ENCODE results near the gene ZNF341. TPM values are rescaled to one million over a fixed set of nuclear protein-coding genes. Genes with fewer than 3 reads are reported as not detected.
"Not testable (repeated sequence)": the region's sequence is repeated elsewhere in the genome, so short reads cannot be mapped to it uniquely, and the experiment has no call there.

Gene ZNF341
- total RNA-seq, 1 donor from 2014 or later, result 2.8 TPM

- DNase-seq (ENCODE audit: low spot score), result no peak
- Mint-ChIP-seq H3K9me3 (ENCODE audit: low read depth) (no peaks in the 10 kb centered on the region), H3K27ac (ENCODE audit: unreplicated experiment) (no peak overlapping the region), H3K27me3 (ENCODE audit: low read depth) (no peaks in the 10 kb centered on the region), H3K4me1 (ENCODE audit: low read depth) (peaks cover 3% of the 10 kb centered on the region), H3K36me3 (ENCODE audit: low read depth) (peaks cover 12% of the 10 kb centered on the region), H3K4me3 (ENCODE audit: unreplicated experiment) (no peak overlapping the region)
- no peak for TF ChIP-seq CTCF (IDR thresholded peaks at IDR 0.05)
Measured at GRCh38 chr20:33744773-33745385, 13.1 kb downstream of the ZNF341 start.

GRCh38 chr20:33746325-33746998 is 14.7 kb downstream of the ZNF341 start:
- H3K9me3 Mint-ChIP-seq (ENCODE audit: low read depth), result no peaks in the 10 kb centered on the region
- TF ChIP-seq CTCF (IDR thresholded peaks at IDR 0.05), result no peak
- H3K36me3 Mint-ChIP-seq (ENCODE audit: low read depth), result peaks cover 14% of the 10 kb centered on the region
- H3K27me3 Mint-ChIP-seq (ENCODE audit: low read depth), result no peaks in the 10 kb centered on the region
- no peak overlapping the region for H3K4me3 Mint-ChIP-seq (ENCODE audit: unreplicated experiment)
- no peak overlapping the region for H3K27ac Mint-ChIP-seq (ENCODE audit: unreplicated experiment)
- DNase-seq (ENCODE audit: low spot score), result no peak
- peaks cover 3% of the 10 kb centered on the region for H3K4me1 Mint-ChIP-seq (ENCODE audit: low read depth)

GRCh38 chr20:33751775-33752174 is 20.0 kb downstream of the ZNF341 start:
- H3K27ac Mint-ChIP-seq (ENCODE audit: unreplicated experiment), result no peak overlapping the region
- TF ChIP-seq CTCF (IDR thresholded peaks at IDR 0.05), result no peak
- H3K4me3 Mint-ChIP-seq (ENCODE audit: unreplicated experiment), result no peak overlapping the region
- H3K36me3 Mint-ChIP-seq (ENCODE audit: low read depth), result peaks cover 20% of the 10 kb centered on the region
- no peaks in the 10 kb centered on the region for H3K27me3 Mint-ChIP-seq (ENCODE audit: low read depth)
- no peaks in the 10 kb centered on the region for H3K4me1 Mint-ChIP-seq (ENCODE audit: low read depth)
- peaks cover 2% of the 10 kb centered on the region for H3K9me3 Mint-ChIP-seq (ENCODE audit: low read depth)
- DNase-seq (ENCODE audit: low spot score), result no peak

- no peak for TF ChIP-seq CTCF (IDR thresholded peaks at IDR 0.05)
- Mint-ChIP-seq H3K4me3 (ENCODE audit: unreplicated experiment) (no peak overlapping the region), H3K9me3 (ENCODE audit: low read depth) (peaks cover 11% of the 10 kb centered on the region), H3K27me3 (ENCODE audit: low read depth) (no peaks in the 10 kb centered on the region), H3K27ac (ENCODE audit: unreplicated experiment) (no peak overlapping the region), H3K36me3 (ENCODE audit: low read depth) (peaks cover 29% of the 10 kb centered on the region), H3K4me1 (ENCODE audit: low read depth) (no peaks in the 10 kb centered on the region)
- no peak for DNase-seq (ENCODE audit: low spot score)
Measured at GRCh38 chr20:33753143-33753542, 21.3 kb downstream of the ZNF341 start.

GRCh38 chr20:33753763-33754162 is 22.0 kb downstream of the ZNF341 start:
- H3K27ac Mint-ChIP-seq (ENCODE audit: unreplicated experiment), result no peak overlapping the region
- no peaks in the 10 kb centered on the region for H3K4me1 Mint-ChIP-seq (ENCODE audit: low read depth)
- no peaks in the 10 kb centered on the region for H3K27me3 Mint-ChIP-seq (ENCODE audit: low read depth)
- H3K4me3 Mint-ChIP-seq (ENCODE audit: unreplicated experiment), result no peak overlapping the region
- peaks cover 12% of the 10 kb centered on the region for H3K9me3 Mint-ChIP-seq (ENCODE audit: low read depth)
- no peak for DNase-seq (ENCODE audit: low spot score)
- TF ChIP-seq CTCF (IDR thresholded peaks at IDR 0.05), result no peak
- peaks cover 31% of the 10 kb centered on the region for H3K36me3 Mint-ChIP-seq (ENCODE audit: low read depth)

GRCh38 chr20:33755936-33756490 is 24.2 kb downstream of the ZNF341 start:
- H3K4me1 Mint-ChIP-seq (ENCODE audit: low read depth); H3K4me3 Mint-ChIP-seq (ENCODE audit: unreplicated experiment); H3K27ac Mint-ChIP-seq (ENCODE audit: unreplicated experiment); DNase-seq (ENCODE audit: low spot score); H3K27me3 Mint-ChIP-seq (ENCODE audit: low read depth): not testable (repeated sequence)
- peaks cover 32% of the 10 kb centered on the region for H3K36me3 Mint-ChIP-seq (ENCODE audit: low read depth)
- H3K9me3 Mint-ChIP-seq (ENCODE audit: low read depth), result peaks cover 12% of the 10 kb centered on the region

Measured in chondrocyte (in vitro differentiated cells).